ENCODE data around the gene TEAD1. TPM values are rescaled to one million over a fixed set of nuclear protein-coding genes. Genes with fewer than 3 reads are reported as not detected.

TEAD1 gene
- total RNA-seq (under 1 TPM in 2 of 5 experiments, not detected in 3; 0.07 to 0.22 TPM), polyA plus RNA-seq (under 1 TPM in 1 of 2 donors, not detected in 1; 0.02 TPM), total RNA-seq (1.2 reads per million)

DNA sequence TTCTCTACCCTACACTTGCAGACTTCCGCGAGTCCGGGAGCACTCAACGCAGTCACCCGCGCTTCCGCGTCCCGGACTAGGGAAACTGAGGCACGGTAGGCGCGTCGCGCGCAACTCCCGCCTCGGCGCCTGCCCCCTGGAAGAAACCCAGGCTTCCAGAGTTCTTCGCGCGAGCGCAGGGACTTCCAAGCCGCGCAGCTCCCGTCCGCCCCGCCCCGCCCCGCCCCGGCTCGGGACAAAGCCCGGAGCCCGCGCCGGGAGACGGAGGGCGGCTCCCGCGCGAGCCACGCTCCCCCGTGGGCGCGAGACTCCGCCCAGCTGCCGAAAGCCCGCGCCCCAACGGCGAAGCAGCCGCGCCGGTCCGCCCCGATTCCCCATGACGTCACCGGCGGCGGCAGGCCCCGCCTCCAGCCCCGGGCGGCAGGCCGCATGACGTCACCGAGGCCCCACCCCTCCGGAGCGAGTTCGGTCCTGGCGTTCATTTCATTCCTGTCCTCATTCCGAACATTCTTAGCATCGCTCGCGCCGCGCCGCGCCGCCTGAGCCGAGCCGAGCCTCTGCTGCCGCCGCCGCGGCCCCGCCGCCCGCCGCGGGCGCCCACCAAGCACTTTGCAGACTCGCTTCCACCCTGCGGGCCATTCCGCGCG is at the start of gene TEAD1:
Gene TEAD1 (plus strand): TSS at position 498 of the 647 bp plus-strand sequence.
- Histone ChIP-seq H3K27me3 (ENCODE audit: control insufficient read depth in 2 of 2, insufficient read depth in 2 of 2, low read length in 2 of 2) (peaks cover 5 to 50% of the 10 kb centered on the region in 2 donors), H3K27ac (ENCODE audit: low read depth, low read length) (no peak within 1 kb of the TSS), H3K4me3 (ENCODE audit: low read length) (peak within 1 kb of the TSS; percentile 70), H3K36me3 (ENCODE audit: control insufficient read depth in 2 of 3, insufficient read depth in 3 of 3, low read length in 3 of 3) (no peaks in the 10 kb centered on the region), H3K4me1 (ENCODE audit: control insufficient read depth in 2 of 2, insufficient read depth in 2 of 2, low read length in 2 of 2) (peaks cover 5 to 6% of the 10 kb centered on the region in 2 donors), H3K9me3 (ENCODE audit: control insufficient read depth in 2 of 3, low read length in 3 of 3) (no peaks in the 10 kb centered on the region)
- peak within 1 kb of the TSS; percentile 80 to 91 (median 85) for H3K4me3 Mint-ChIP-seq
- peaks cover 0 to 37% (median 4%) of the 10 kb centered on the region in 11 donors for H3K9me3 Mint-ChIP-seq
- peaks cover 6 to 24% (median 9%) of the 10 kb centered on the region in 7 donors for H3K4me1 Mint-ChIP-seq
- intact Hi-C loops (cut with micrococcal nuclease): loop anchor here (2.0 to 10.0 kb wide), 5 partner anchors 45 to 791 kb away; partner anchors contain the start of genes BTBD10 (in 1 of the 2) and MICAL2 (in 1 of the 2)
- ChIA-PET CTCF (no interaction called here), POLR2A (no interaction called here)
- H3K27me3 Mint-ChIP-seq: peaks cover 70 to 80% (median 75%) of the 10 kb centered on the region in 5 donors
- peaks cover 0 to 6% (median 0%) of the 10 kb centered on the region in 5 donors for H3K36me3 Mint-ChIP-seq
- ATAC-seq (peak; percentile 89), DNase-seq (peak; percentile 74 to 97 (median 81))
- H3K27ac Mint-ChIP-seq: peak within 1 kb of the TSS in 4 of 9 donors; percentile 29 to 77 (median 55)

GRCh38 chr11:12624595-12624994 is 49.6 kb upstream of the TEAD1 start:
- Histone ChIP-seq H3K27me3 (ENCODE audit: control insufficient read depth in 2 of 2, insufficient read depth in 2 of 2, low read length in 2 of 2) (no peaks in the 10 kb centered on the region), H3K27ac (ENCODE audit: low read depth, low read length) (no peak overlapping the region), H3K4me1 (ENCODE audit: control insufficient read depth in 2 of 2, insufficient read depth in 2 of 2, low read length in 2 of 2) (no peaks in the 10 kb centered on the region), H3K9me3 (ENCODE audit: control insufficient read depth in 2 of 3, low read length in 3 of 3) (peaks cover 0 to 10% (median 0%) of the 10 kb centered on the region in 3 experiments), H3K36me3 (ENCODE audit: control insufficient read depth in 2 of 3, insufficient read depth in 3 of 3, low read length in 3 of 3) (no peaks in the 10 kb centered on the region), H3K4me3 (ENCODE audit: low read length) (no peak overlapping the region)
- H3K9me3 Mint-ChIP-seq: peaks cover 2 to 58% (median 18%) of the 10 kb centered on the region in 11 donors
- H3K27me3 Mint-ChIP-seq: peaks cover 0 to 19% (median 13%) of the 10 kb centered on the region in 5 donors
- ATAC-seq (no peak), DNase-seq (no peak)
- peaks cover 0 to 4% (median 0%) of the 10 kb centered on the region in 7 donors for H3K4me1 Mint-ChIP-seq
- H3K4me3 Mint-ChIP-seq: no peak overlapping the region
- POLR2A ChIA-PET: no interaction called here
- CTCF ChIA-PET: no interaction called here
- H3K27ac Mint-ChIP-seq: no peak overlapping the region
- intact Hi-C loops (cut with micrococcal nuclease): no loop called here
- peaks cover 0 to 5% (median 0%) of the 10 kb centered on the region in 5 donors for H3K36me3 Mint-ChIP-seq

GRCh38 chr11:12625438-12626071 is 48.7 kb upstream of the TEAD1 start:
- peaks cover 0 to 3% (median 0%) of the 10 kb centered on the region in 7 donors for H3K4me1 Mint-ChIP-seq
- H3K9me3 Mint-ChIP-seq: peaks cover 2 to 57% (median 18%) of the 10 kb centered on the region in 11 donors
- H3K27ac Mint-ChIP-seq: no peak overlapping the region
- H3K27me3 Mint-ChIP-seq: peaks cover 0 to 24% (median 9%) of the 10 kb centered on the region in 5 donors
- Histone ChIP-seq H3K4me1 (ENCODE audit: control insufficient read depth in 2 of 2, insufficient read depth in 2 of 2, low read length in 2 of 2) (no peaks in the 10 kb centered on the region), H3K27ac (ENCODE audit: low read depth, low read length) (no peak overlapping the region), H3K27me3 (ENCODE audit: control insufficient read depth in 2 of 2, insufficient read depth in 2 of 2, low read length in 2 of 2) (no peaks in the 10 kb centered on the region), H3K9me3 (ENCODE audit: control insufficient read depth in 2 of 3, low read length in 3 of 3) (peaks cover 0 to 10% (median 0%) of the 10 kb centered on the region in 3 experiments), H3K4me3 (ENCODE audit: low read length) (no peak overlapping the region), H3K36me3 (ENCODE audit: control insufficient read depth in 2 of 3, insufficient read depth in 3 of 3, low read length in 3 of 3) (no peaks in the 10 kb centered on the region)
- intact Hi-C loops (cut with micrococcal nuclease): no loop called here
- H3K36me3 Mint-ChIP-seq: peaks cover 0 to 4% (median 0%) of the 10 kb centered on the region in 5 donors
- ATAC-seq (no peak), DNase-seq (no peak)
- POLR2A ChIA-PET: no interaction called here
- CTCF ChIA-PET: no interaction called here
- no peak overlapping the region for H3K4me3 Mint-ChIP-seq

DNA sequence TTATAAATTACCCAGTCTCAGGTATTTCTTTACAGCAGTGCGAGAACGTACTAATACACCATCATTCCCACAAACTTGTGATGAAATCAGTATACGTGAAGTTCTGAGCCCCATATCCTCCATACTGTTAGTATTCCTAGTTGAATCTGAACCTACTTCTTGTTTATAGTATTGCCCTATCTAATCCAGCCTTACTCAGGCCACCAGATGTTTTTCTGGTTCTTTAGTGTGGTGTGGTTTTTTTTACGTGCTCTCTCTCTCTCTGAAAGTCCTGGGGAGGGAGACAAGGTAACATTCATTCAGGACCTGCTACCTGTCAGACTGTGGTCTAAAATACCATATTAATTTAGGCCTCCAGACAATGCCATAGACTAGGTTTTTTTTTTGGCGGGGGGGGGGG is 47.6 kb upstream of the TEAD1 start:
- CTCF ChIA-PET: no interaction called here
- H3K36me3 Mint-ChIP-seq: no peaks in the 10 kb centered on the region
- no peaks in the 10 kb centered on the region for H3K27me3 ChIP-seq (ENCODE audit: control insufficient read depth in 2 of 2, insufficient read depth in 2 of 2, low read length in 2 of 2)
- intact Hi-C loops (cut with micrococcal nuclease): no loop called here
- peaks cover 0 to 24% (median 6%) of the 10 kb centered on the region in 5 donors for H3K27me3 Mint-ChIP-seq
- no peaks in the 10 kb centered on the region for H3K4me1 Mint-ChIP-seq
- H3K36me3 ChIP-seq (ENCODE audit: control insufficient read depth in 2 of 3, insufficient read depth in 3 of 3, low read length in 3 of 3): no peaks in the 10 kb centered on the region
- H3K4me1 ChIP-seq (ENCODE audit: control insufficient read depth in 2 of 2, insufficient read depth in 2 of 2, low read length in 2 of 2): no peaks in the 10 kb centered on the region
- no peak overlapping the region for H3K4me3 ChIP-seq (ENCODE audit: low read length)
- H3K9me3 Mint-ChIP-seq: peaks cover 0 to 49% (median 14%) of the 10 kb centered on the region in 11 donors
- DNase-seq (no peak), ATAC-seq (no peak)
- no peak overlapping the region for H3K4me3 Mint-ChIP-seq
- no peak overlapping the region for H3K27ac Mint-ChIP-seq
- peaks cover 0 to 10% (median 0%) of the 10 kb centered on the region in 3 experiments for H3K9me3 ChIP-seq (ENCODE audit: control insufficient read depth in 2 of 3, low read length in 3 of 3)
- no peak overlapping the region for H3K27ac ChIP-seq (ENCODE audit: low read depth, low read length)
- POLR2A ChIA-PET: no interaction called here

- peaks cover 0 to 24% (median 6%) of the 10 kb centered on the region in 5 donors for H3K27me3 Mint-ChIP-seq
- ATAC-seq: no peak
- Histone ChIP-seq H3K4me1 (ENCODE audit: control insufficient read depth in 2 of 2, insufficient read depth in 2 of 2, low read length in 2 of 2) (no peaks in the 10 kb centered on the region), H3K9me3 (ENCODE audit: control insufficient read depth in 2 of 3, low read length in 3 of 3) (peaks cover 0 to 10% (median 0%) of the 10 kb centered on the region in 3 experiments), H3K27ac (ENCODE audit: low read depth, low read length) (no peak overlapping the region), H3K36me3 (ENCODE audit: control insufficient read depth in 2 of 3, insufficient read depth in 3 of 3, low read length in 3 of 3) (no peaks in the 10 kb centered on the region), H3K4me3 (ENCODE audit: low read length) (no peak overlapping the region), H3K27me3 (ENCODE audit: control insufficient read depth in 2 of 2, insufficient read depth in 2 of 2, low read length in 2 of 2) (no peaks in the 10 kb centered on the region)
- no peak overlapping the region for H3K27ac Mint-ChIP-seq
- intact Hi-C loops (cut with micrococcal nuclease): no loop called here
- no peak overlapping the region for H3K4me3 Mint-ChIP-seq
- CTCF ChIA-PET: no interaction called here
- H3K4me1 Mint-ChIP-seq: no peaks in the 10 kb centered on the region
- H3K9me3 Mint-ChIP-seq: peaks cover 0 to 32% (median 10%) of the 10 kb centered on the region in 11 donors
- no peak for DNase-seq
- POLR2A ChIA-PET: no interaction called here
- H3K36me3 Mint-ChIP-seq: no peaks in the 10 kb centered on the region
Measured at GRCh38 chr11:12628314-12628713, 45.9 kb upstream of the TEAD1 start.

DNA sequence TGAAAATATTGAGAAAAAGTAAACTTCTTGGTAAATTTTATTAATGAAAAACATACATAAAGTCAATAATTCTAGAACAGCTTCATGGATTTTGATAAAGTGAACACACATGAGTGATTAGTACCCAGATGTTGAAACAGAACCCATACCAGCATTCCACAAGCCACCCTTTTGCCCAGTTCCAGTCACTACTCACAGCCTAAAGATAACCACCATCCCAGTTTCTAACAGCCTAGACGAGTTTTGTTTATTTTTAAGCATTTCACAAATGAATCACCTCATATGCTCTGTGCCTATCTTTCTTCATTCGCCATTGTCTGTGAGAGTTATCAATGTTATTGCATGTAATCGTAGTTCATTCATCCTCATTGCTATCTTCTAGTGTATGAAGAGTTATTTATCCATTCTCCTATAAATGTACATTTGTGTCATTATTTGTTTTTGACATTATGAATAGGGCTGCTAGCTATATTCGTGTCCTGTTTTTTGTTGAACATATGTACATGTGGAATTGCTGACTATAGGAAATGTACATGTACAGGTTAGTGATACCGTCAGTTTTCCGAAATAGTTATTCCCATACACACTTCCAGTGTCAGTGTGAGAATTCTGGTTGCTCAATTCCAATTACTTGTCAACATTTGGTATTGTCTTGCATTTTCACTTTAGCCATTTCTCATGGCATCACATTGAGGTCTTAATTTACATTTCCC is 44.5 kb upstream of the TEAD1 start:
- CTCF ChIA-PET: no interaction called here

More for the DNA sequence above, 44.5 kb upstream of the TEAD1 start:
- ATAC-seq (no peak), DNase-seq (no peak)
- no peaks in the 10 kb centered on the region for H3K36me3 ChIP-seq (ENCODE audit: control insufficient read depth in 2 of 3, insufficient read depth in 3 of 3, low read length in 3 of 3)
- POLR2A ChIA-PET: no interaction called here
- no peak overlapping the region for H3K4me3 Mint-ChIP-seq
- no peaks in the 10 kb centered on the region for H3K4me1 Mint-ChIP-seq
- H3K27me3 Mint-ChIP-seq: peaks cover 0 to 24% (median 6%) of the 10 kb centered on the region in 5 donors
- no peak overlapping the region for H3K4me3 ChIP-seq (ENCODE audit: low read length)
- H3K9me3 ChIP-seq (ENCODE audit: control insufficient read depth in 2 of 3, low read length in 3 of 3): peaks cover 0 to 4% (median 0%) of the 10 kb centered on the region in 3 experiments
- H3K4me1 ChIP-seq (ENCODE audit: control insufficient read depth in 2 of 2, insufficient read depth in 2 of 2, low read length in 2 of 2): no peaks in the 10 kb centered on the region
- no peak overlapping the region for H3K27ac Mint-ChIP-seq
- H3K9me3 Mint-ChIP-seq: peaks cover 0 to 18% (median 3%) of the 10 kb centered on the region in 11 donors
- no peak overlapping the region for H3K27ac ChIP-seq (ENCODE audit: low read depth, low read length)
- intact Hi-C loops (cut with micrococcal nuclease): no loop called here
- H3K36me3 Mint-ChIP-seq: no peaks in the 10 kb centered on the region
- no peaks in the 10 kb centered on the region for H3K27me3 ChIP-seq (ENCODE audit: control insufficient read depth in 2 of 2, insufficient read depth in 2 of 2, low read length in 2 of 2)

Data from naive thymus-derived CD4-positive, alpha-beta T cell (primary cell).